NCI-H2107 treated with DMSO at 0.1 percent for 48 hours (cell line): Measurements from ENCODE around the gene PKP3.

Source experiments
- DNase-seq: peaks from one replicate; lab custom pipeline; 2025; ENCODE audit not compliant: unreplicated experiment; lab: John Stamatoyannopoulos, UW

Gene PKP3

DNA sequence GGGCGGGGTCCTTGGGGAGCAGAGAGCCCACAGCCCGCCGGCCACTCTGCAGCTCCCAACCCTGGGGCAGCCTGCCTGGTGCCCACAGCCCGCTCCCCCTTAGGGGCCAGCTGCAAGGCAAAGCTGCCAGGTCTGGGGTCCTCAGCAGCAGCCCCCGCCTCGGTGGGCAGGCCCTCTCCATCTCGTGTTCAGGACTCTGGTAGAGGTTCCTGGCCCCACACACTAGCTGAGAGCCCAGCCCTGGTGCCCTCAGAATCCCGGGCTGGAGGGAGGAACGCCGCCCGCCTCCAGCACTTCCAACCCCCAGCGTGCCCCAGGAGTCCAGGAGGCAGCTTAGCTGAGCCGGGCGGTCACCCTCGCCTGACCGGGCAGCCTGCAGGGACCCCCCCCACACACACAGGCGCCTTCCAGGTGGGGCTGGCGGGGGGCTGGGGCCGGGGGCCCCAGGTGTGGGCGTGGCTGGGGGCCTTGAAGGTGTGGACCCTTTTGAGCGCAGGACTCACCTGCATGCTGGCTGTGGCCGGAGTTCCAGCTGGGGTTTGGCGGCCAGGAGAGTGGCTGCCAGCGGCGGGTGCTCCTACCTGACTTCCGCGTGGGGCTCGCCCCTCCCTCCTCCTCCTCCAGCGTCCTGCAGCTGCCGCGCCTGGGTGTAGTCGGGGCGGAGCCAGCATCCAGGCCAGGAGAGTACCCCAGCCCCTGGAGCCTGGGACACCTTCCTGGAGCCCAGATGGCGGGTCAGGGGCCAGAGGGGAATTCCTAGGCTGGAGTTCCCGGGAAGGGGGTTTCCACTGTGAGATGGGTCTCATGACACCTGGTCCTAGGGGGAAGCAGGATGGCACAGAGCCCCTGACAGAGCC lies 47.6 kb downstream of the PKP3 start, which contains the start of gene ANO9:
ANO9 (minus strand) TSS at position 594 of the 857 bp plus-strand sequence; CDS start at position 509, 85 bp downstream.
- peak; percentile 61 for DNase-seq

GRCh38 chr11:442611-443081 lies 48.6 kb downstream of the PKP3 start:
- no peak for DNase-seq

DNA sequence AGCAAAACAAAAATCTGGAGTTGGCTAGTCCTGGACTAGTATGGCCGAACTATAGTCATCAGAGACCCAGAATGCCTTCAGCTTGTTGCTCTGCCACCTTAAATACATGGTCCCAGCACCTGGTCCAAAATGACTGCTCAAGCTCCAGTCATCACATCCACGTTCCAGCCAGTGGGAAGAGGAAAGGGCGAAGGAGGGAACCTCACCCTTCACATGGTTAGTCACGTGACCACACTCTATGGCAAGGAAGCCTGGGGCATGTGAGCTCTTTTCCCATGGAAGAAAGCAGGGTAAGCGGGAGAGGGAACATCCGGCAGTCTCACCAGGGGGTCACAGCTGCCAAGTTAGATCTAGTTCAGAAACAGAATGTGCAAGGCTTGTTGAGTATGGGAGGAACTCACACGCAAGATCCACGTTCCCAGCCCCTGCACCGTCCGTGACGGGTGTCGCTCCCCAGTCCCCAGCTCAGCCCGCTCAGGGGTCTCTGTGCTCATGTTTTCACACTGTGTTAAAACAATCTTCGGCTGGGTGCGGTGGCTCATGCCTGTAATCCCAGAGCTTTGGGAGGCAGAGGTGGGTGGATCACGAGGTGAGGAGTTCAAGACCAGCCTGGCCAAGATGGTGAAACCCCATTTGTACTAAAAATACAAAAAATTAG lies 49.7 kb downstream of the PKP3 start:
- peak; percentile 28 for DNase-seq

- DNase-seq, result peak; percentile 75
Observed at GRCh38 chr11:444396-445144, 50.6 kb downstream of the PKP3 start.

DNA sequence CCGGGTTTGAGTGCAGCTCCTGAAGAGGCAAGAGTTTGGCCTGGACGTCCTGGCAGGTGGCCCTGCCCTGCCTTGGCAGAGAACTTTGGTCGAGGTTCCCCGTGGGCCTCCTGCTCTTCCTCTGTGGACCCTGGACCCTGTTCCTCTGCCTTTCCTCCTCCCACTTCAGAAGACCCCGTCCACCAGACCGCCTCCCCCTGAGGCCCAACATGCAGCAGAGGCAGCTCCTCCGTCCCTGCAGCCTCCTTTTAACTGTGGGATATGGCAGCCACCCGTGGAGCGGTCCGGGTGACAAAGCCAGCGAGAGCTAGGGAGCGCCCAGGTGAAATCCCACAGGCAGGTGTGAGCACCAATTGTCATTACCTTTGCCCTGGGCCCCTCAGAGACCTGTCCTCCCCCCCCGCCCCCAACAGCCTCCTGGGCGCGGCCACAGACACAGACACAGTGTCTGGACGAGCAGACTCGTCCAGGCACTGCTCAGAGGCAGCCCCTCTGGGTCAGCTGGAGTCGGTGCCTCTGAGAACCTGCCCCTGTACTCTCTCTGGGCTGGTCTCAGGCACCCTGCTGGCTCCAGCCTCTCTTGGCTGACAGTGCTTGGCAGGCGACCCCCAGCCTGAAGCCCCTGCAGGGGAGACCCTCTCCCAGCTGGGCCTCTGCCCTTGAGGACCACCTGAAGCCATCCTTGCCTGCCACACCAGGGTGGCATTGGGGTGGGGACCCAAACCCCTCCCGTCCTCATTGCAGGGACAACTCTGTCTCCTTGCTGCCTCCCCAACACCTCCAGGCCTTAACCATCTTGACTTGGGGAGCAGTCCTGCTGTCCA lies 52.0 kb downstream of the PKP3 start:
- DNase-seq, result peak; percentile 47

- peak; percentile 95 for DNase-seq
Observed at GRCh38 chr11:446891-447290, 52.9 kb downstream of the PKP3 start.

- DNase-seq, result peak; percentile 86
Observed at GRCh38 chr11:447923-448731, 54.1 kb downstream of the PKP3 start.

- peak; percentile 73 for DNase-seq
Observed at GRCh38 chr11:449889-450808, 56.1 kb downstream of the PKP3 start, which contains the start of gene PTDSS2. Gene PTDSS2, plus strand, starts transcription at chr11:450279. Its CDS starts 177 bp downstream, at chr11:450456.

DNA sequence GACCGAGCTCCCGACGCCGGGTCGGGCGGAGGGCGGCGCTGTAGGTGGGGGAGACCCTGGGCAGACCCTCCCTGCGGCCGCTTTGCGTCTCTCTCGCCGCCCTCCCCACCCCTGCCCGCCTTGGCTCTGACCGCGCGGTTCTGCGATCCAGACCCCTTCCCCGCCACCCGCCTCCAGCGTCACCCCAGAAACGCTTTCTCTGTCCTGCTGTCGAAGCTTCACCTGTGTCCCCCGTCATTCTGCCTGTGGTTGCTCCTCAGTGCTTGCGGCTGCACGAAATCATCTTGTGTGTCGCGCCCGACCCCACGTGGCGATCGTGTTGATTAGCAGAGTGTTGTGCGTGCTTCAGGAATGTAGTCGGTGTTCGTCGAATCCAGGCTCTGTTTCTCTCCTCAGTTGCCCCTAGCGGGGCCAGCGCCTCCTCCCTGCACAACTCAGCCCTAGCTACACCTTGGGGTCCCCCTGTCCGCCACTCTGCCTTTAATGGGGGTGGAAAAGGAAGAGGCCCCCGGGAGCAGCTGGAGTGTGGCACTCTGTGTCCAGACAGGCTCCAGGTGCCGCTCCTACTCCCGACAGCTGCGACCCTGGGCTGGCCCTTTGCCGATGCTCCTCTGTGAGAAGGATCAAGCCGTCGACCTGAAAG lies 56.9 kb downstream of the PKP3 start:
- DNase-seq, result peak; percentile 47

DNA sequence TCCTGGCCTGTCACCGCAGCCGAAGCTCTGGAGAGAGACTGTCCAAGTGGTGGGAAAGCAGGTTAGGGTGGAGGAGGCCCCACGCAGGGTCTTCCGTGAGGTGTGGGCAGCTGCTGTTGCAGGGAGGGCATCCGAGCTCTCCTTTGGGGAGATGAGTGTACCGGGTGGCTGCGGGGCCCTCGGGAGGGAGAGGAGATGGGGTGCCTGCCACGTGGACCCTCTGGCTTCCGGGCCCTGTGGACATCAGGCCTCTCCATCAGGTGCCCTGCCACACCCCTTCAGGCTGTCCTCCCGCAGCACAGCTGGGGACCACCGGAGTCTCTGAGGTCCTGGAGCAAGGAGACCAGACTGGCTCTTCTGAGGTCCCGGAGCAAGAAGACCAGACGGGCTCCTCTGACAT lies 57.7 kb downstream of the PKP3 start:
- no peak for DNase-seq

GRCh38 chr11:452203-452744 lies 58.3 kb downstream of the PKP3 start:
- no peak for DNase-seq

- DNase-seq, result no peak
Observed at GRCh38 chr11:452916-453527, 59.0 kb downstream of the PKP3 start.

GRCh38 chr11:453564-453963 lies 59.6 kb downstream of the PKP3 start:
- DNase-seq, result no peak

DNA sequence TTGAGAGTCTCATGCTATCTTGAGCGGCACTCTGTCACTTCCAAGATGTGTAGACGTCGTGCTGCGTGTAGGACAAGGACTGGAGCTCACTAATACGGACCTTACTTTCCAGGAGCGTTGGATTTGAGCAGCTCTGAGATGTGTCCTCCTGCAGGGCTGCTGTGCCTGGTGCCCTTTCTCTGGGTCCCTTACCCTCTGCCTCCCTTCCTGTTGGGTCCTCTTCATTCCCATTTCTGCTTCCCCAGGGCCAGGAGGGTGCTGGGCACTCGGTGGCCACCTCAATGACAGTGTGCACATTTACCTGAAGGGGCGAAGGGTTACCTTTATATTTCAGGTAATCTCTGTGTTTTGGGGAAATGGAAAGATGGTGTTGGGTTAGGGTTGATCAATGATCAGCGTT lies 60.0 kb downstream of the PKP3 start:
- DNase-seq, result no peak
